ENCODE measurements around the gene OR5AU1.

The OR5AU1 gene

DNA sequence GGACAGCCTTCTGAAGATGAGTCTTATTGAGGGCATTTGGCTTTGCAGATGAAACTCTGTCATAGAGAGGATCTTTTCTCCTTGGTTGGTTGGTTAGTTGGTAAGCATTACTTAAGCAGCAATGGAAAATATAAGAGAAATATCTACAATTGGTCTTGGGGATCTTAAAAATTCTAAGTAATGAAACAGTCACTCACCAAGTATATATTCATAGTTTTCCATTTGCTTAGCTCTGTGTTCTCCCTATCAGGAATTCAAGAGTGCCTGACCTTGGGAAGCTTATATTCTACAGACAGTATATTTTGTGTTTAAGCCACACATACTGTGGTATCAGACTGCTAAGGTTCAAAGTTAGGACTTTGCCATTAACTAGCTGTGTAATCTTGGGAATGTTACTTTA is at the start of gene OR5AU1:
TSS of gene OR5AU1 (minus strand) at position 101 of the 400 bp plus-strand sequence. CDS start 191 bp downstream, outside the sequence.
- DNase-seq (ENCODE audit: low read depth), result no peak

DNA sequence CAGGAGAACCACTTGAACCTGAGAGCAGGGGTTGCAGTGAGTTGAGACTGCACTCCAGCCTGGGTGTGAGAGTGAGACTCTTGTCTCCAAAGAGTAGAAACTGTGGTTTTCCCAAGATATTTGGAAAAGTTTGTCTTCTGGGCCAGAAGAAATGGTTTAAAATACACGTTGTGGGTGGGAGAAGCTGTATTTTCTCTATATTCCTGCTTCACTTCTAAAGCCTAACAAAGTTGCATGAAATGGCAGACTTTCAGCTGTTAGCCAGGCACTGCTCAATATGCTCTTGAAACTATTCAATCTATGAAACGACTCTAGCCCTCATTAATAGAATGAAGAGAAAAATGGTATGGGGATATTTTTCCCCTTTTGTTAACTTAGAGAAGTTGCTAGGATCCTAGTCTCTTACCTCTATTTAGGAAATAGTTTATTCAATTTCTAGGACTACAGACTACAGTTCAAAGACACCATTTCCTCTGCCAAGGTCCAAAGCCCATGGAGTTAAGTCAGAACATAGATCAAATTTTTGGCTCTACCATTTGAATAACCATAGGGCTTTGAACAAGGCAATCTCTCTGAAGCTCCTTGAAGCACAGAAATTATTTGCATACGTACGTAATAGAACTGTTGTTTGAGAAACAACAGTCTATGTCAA is 49.3 kb upstream of the OR5AU1 start:
- DNase-seq (ENCODE audit: low read depth), result no peak

DNA sequence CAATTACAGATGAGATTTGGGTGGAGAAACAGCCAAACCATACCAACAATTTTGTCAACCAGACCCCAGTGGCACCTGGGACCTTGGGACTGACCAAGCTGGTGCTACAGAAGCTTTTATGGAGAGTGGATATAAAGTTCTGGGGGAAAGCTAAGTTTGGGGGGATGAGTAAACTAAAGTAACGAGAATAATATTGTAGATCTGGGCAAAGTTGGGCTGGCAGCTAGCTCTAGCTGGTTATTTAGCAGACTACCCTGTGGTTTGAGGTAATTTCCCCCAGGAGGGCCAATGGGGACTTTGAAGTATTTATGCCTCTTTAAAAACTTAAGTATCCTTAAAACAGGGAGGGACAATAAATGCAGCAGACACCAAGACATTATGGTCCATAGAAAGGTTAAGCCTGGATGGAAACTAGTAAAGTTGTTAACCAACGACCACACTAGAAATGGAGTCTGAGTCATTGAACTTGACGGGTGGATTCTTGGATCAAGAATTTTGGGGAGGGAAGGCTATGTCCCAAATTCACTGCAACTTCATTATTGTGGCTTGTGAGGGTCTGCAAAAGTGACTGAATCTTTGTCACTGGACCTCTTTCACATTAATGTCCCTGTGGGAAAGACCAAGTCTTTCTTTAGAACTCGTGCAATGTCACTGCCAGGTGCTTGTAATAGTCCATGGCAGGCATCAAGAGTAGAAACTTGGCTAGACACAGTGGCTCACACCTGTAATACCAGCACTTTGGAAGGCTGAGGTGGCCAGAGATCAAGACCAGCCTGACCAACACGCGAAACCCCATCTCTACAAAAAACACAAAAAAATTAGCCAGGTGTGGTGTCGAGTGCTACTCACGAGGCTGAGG is 48.5 kb upstream of the OR5AU1 start:
- no peak for DNase-seq (ENCODE audit: low read depth)

DNA sequence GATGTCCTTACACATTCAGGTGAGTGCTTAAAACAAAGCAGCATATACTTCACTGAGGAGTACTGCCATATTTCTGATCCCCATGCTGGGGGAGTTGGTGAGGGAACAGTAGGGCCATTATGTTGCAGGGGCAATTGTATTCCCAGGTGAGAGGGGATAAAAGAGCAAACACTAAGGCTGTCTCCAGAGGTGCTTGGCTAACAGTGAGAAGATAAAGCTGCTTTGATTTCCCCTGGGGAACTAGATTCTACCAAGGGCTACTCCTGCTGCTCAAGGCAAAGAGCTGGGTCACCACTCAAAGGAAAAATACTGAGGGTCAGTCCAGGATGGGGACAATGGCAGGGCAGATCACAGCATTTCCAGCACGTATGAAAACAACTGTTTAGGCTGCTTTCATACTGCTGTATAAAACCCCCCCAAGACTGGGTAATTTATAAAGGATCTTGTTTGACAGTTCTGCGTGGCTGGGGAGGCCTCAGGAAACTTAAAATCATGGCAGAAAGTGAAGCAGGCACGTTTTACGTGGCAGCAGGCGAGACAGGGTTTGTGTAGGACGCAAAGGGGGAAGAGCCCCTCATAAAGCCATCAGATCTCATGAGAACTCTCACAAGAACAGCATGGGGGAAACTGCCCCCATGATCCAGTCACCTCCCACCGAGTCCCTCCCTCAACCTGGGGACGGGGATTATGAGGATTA is 47.8 kb upstream of the OR5AU1 start:
- DNase-seq (ENCODE audit: low read depth), result no peak

DNA sequence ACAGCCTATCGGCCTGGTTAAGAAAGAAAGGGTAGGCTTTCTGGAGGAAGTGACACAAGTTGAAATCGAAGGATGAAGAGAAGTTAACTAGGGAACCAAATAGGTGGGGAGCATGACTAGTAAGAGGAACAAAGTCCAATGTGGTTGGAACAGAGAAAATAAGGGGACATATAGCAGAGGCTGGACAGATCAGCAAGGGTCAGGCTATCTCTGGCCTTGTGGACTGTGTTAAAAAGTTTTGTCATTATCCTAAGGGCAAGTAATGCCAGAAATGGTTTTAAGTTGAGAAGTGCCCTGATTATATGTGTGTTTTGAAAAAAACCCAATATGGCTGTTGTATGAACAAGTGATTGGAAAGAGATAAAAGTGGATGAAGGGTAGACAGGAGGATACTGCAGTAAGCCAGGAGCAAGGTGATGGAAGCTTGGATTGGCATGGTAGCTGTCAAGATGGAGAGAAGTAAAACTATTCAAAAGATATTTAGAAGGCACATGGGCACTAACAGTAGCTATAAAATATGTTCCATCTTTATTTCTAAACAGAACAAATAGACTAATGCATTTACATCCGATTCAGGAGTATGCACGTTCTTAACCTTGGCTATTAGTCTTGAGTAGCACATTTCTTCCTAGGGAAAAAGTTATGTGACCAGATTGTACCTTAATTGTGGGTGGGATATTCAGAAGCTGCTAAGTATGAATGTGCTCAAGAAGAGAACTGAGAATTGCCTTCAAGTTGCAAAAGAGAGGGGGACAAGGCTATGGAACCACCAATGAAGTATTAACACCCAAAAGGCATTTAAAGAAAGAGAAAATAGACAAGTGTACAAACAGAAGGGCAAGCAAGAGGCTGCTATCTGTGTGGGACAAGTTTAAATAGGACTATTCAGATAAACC is 46.8 kb upstream of the OR5AU1 start:
- no peak for DNase-seq (ENCODE audit: low read depth)

DNA sequence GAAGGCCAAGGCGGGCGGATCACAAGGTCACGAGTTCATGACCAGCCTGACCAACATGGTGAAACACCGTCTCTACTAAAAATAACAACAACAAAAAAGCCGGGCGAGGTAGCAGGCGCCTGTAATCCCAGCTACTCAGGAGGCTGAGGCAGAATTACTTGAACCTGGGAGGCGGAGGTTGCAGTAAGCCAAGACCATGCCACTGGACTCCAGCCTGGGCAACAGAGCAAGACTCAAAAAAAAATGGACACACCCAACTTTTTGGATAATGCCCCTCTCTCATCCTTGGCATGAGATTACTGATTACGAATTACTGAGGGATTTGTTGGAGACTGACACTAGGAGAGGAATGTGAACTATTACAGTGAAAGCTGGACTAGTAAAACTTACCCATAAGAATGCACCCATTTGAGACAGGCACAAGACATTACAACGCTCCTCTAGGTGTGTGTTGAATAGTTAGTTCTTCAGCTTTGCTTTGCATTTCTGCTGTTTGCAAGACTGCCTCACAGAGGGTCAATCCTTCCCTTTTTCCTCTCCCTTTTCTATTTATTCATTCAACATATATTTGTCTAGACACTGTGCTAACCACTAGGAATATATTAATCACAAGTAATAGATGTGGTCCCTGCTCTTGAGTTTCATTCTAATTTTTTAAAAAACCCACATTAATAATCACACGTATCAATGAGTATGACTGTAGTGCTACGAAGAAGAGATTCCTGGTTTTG is 46.0 kb upstream of the OR5AU1 start:
- DNase-seq (ENCODE audit: low read depth), result no peak

DNA sequence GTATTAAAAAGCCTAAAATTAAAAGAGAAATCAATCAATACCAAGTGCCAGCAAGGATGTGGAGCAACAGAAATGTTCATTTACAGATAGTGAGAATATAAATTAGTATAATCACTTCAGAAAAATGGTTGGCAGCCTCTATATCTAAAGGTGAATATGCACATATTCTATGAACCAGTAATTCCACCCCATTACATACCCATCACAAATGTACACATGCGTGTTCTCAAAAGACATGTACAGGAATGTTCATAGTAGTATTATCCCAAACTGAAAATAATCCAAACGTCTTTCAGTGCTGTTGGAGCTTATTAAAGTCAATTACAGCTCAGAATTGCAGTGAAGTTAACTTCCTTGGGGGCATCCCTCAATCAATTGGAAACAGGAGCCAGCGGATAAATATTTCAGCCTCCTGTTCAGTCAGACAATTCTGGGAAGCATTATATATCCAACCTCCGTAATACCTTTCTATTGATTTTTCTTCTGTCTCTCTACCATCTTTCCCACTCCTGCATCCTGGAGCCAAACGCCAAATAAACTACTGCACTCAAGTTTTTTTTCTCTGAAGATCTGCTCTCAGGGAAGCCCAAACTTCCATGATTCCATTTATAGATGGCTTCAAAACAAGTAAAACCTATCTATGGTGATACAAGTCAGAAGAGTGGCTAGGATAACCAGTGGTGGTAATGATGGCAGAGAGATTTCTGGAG is 45.0 kb upstream of the OR5AU1 start:
- no peak for DNase-seq (ENCODE audit: low read depth)

DNA sequence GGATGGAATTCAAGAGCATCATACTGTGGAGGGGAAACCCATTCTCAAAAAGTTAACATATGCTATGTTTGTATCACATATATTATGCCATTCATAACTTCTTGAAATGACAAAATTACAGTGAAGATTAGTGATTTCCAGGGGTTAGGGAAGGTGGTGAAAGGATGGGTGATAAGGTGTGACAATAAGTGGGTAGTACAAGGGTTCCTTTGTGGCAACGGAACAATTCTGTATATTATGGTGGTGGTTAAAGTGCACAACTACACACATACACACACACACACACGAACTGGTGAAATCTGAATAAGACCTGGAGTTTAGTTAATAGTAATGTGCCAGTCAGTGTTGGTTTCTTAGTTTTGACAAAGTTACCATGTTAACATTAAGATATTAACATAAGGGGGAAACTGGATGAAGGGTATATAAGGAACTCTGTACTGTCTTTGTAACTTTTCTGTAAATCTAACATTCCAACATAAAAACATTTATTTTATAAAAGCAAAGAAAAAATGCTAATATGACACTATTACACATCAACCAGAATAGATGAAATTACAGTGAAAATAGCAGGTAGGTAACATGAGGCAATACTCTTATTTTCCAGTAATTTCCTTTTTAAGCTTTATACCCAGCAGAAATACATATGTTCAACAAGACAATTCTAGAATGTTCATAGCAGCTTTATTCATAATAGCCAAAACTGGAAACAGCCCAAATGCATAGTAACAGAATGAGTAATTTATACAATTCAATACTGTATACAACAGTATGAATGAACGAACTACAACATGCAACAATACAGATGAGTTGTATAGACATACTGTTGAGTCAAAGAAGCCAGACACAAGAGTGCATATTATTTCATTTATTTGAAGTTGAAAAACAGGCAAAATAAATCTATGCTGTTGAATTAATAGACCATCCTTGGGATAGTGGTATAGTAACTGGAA is 44.0 kb upstream of the OR5AU1 start:
- no peak for DNase-seq (ENCODE audit: low read depth)

DNA sequence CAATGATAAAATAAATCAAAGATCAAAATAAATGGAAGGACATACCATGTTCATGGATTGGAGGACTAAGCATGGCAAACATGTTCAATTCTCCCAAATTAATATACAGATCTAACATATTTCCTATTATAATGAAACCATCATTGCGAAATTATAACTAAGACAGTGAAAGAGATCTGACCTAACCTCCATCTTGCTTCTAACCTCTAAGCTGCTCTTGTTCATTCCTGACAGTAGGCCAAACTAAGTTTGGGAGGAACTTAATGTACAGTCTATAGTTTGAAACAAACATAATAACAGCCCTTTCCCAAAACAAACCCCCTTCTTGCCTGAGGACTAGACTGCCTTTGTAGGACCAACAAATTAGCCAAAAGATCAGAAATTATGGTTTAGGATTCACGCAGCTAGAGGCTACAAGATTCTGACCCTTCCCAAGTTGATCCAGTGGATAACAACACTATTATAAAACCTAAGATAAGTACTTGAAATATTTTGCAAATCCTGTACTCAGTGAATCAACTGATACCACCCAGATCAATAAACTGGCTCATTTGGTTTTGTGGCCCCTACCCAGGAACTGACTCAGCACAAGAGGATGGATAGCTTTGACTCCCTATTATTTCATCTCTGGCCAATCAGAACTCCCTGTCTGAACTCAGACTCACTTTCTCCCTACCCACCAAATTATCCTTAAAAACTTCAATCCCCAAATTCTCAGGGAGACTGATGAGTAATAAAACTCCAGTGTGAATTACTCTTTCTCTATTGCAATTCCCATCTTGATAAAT is 41.7 kb upstream of the OR5AU1 start:
- no peak for DNase-seq (ENCODE audit: low read depth)

DNA sequence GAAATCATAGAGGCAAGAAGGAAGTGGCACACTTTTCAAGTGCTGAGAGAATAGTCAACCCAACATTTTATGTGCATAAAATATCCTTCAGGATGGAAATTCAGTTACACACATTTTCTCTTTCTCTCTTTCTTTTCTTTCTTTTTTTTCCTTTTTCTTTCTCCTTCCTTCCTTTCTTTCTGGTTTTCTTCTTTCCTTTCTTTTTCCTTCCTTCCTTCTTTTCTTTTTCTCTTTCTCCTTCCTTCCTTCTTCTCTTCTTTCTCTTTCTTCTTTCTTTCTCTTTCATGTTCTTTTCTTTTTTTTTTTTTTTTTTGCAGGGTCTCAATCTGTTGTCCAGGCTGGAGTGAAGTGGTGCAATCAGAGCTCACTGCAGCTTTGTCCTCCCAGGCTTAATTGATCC is 38.7 kb upstream of the OR5AU1 start:
- DNase-seq (ENCODE audit: low read depth), result no peak

DNA sequence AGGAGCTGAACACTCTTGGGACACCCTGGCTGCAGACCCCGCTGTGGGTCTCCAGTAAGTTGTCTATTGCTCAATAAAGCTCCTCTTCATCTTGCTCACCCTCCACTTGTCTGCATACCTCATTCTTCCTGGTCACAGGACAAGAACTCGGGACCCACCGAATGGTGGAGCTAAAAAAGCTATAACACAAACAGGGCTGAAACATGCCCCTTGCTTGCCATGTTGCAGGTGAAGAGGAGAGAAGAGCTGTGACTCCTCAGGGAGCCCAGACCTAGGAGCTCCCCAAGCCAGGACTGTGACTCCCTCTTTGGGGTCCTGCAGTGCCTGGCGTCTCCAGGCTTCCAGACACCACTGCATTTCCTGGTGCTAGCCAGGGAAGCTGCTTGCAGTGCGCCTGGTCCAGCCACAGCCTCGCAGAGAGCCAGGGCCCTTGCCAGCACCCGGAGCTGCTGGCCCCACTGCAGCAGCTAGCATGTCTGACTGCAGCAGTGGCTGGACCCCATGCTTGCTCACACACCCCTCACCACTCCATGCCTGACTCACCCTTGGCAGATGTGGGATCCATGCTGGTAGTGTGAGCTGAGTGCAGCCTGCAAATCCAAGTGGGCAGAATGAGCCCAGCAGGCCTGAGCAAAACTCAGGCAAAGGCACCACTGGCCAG is 37.1 kb upstream of the OR5AU1 start:
- DNase-seq (ENCODE audit: low read depth), result no peak

DNA sequence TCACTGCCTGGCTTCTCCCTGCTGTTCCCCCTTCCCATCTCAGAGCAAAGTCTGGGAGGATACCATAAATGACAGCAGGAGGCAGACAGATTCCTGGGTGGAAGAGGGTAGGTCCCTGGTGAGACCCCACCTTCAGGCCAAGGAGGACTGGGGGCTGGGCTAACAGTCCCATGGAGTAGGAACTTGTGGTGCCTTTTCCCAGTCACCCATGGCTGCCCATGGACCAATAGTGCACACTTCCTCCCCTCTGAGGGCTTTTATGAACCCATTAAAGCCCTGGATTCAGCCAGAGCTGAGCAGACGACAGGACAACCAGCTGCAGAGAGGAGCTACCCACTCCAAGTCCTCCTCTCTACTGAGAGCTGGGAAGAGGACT is 36.6 kb upstream of the OR5AU1 start:
- DNase-seq (ENCODE audit: low read depth), result no peak

DNA sequence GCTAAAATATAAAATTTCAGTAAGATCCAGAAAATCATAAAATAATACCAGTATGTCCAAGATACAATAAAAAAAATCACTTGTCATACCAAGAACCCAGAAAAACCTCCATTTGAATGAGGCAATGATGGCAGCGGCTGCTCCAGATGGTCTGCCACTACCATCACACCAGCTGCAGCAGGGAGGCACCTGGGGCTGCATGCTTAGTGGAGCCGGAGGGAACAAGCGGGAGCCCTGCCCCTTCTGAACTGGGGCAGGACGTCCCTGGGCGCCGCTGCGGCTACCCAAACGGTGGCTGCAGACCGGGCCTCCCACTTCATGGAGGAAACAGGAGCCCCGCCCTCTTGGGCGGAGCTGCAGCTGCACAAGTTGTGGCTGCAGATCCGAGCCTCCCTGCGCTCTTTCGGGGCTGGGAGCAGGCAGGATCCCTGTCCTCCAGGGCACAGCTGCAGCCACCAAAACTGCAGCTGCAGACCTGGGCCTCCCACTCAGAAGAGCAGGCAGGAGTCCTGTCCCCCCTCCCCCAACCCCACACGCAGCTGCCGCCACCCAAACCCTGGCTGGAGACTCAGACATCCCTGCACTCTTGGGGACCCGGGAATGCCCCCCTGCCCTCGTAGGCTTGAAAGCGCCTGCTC is 36.1 kb upstream of the OR5AU1 start:
- no peak for DNase-seq (ENCODE audit: low read depth)

DNA sequence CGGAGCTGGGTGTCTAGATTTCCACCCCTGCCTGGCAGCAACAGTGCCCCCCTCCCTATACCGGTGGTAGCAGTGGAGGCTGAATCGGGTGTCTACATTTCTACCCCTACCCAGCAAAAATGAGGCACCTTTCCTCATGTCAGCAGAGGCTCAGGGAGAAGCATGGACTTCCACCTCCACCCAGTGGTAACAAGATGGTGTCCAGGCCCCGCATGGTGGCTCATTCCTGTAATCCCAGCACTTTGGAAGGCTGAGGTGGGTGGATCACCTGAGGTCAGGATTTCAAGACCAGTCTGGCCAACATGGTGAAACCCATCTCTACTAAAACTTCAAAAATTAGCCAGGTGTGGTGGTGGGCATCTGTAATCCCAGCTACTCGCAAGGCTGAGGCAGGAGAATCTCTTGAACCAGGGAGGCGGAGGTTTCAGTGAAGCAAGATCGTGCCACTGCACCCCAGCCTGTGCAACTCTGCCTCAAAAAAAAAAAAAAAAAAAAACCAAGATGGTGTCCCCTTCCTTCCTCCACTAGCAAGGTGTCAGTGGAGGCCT is 35.5 kb upstream of the OR5AU1 start:
- no peak for DNase-seq (ENCODE audit: low read depth)

DNA sequence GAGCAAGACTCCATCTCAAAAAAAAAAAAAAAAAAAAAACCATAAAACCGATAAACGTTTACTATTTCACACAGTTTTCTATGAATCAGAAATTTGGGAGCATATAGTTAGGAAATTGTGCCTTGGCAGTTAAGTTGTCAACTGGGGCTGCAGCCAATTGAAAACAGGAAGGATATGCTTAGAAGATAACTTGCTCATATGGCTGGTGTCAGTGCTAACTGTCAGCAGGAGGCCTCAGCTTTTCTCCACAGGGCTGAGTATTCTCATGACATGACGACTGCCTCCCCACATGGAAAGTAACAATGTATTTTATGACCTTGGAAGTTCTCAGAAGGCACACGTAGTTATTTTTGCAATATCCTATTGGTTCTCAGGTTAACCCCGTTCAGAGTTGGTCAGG is 29.6 kb upstream of the OR5AU1 start:
- DNase-seq (ENCODE audit: low read depth), result no peak

DNA sequence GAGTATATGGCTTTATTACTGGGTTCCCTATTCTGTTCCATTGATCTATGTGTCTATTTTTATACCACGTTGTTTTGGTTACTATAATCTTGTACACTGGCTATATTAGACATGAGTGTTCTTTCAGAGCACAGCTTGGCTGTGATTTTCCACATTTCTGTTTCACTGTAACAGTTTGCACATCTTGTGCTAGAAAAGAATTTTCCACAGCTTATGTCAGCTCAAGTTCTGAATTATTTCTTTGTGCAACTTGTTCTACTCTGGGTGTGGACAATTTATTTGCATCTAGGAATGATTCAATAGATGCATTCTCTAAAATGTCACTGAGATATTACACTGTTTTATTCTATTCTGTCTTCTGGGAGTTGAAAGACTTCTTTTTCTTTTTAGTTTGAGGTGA is 28.4 kb upstream of the OR5AU1 start:
- no peak for DNase-seq (ENCODE audit: low read depth)

DNA sequence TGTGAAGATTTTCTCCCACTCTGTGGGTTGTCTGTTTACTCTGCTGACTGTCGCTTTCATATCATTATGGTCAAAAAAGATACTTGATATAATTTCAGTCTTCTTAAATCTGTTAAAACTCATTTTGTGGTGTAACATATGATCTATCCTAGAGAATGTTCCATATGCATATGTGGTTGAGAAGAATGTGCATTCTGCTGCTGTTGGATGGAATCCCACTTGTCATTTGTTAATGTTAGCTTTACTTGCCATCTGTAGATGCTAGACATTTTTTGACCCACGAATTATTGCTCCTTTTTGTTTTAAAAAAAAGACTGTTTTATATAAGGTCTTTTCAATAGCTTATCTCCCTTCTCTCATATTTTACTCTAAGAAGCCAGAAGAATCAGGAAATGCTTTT is 26.3 kb upstream of the OR5AU1 start:
- no peak for DNase-seq (ENCODE audit: low read depth)

Data from GM04503 (cell line).